Skin of body (tissue), 2 donors: ENCODE data around the gene PHACTR4. TPM values are rescaled to one million over a fixed set of nuclear protein-coding genes. Genes with fewer than 3 reads are reported as not detected.
"Not testable (repeated sequence)": the region's sequence is repeated elsewhere in the genome, so short reads cannot be mapped to it uniquely, and the experiment has no call there.

Experiments
- DNase-seq: peaks from one replicate; lab custom pipeline; 2025; lab: John Stamatoyannopoulos, UW
- total RNA-seq: library from RNA; depleted of rRNA; stranded (reverse); fragments of >200 nt; gene quantifications from one replicate; pipeline ENCODE4 v1.2.3, GENCODE V29; 2014

The PHACTR4 gene
- total RNA-seq, result 17.9 TPM

DNA sequence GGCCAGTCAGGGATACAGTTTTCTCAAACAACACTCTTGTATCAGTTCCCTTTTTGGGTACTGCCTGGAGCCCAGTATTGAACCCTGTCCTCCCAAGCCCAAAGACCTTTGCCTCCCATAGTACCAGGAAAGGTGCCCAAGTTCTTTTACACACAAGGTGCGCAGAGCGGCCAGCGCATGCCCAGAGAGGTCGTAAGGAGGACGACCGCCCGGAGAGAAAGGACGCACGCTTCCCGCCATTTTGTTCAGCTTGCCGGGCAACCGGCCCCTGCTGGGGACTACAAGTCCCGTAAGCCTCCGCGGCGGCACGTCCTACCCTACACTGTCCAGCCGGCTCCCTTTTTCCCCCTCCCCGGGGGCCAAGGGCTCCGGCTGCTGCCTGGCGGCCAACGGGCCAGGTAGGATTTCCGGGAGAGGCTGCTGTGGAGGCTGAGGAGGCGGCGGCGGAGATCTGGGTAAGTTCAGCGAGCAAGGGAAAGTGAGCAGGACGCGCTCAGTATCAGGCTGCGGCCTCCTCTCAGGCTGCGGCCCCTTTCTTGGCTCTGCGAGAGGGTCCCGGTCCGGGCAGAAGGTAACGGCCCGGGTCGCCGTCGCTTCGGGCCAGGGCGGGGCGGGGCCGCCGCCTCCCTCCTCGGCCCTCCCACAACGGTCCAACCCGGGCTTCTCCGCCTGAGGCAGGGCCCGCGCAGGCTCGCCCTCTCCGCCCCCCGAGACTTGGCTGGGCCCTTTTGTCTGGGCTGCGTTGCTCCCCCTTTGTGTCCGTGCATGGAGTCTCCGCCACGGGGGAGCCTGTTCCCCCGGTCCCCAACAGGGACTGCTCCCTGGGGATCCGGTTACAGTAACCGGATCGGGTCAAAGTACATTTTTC, at the start of gene PHACTR4:
PHACTR4 (plus strand) TSS at position 370 of the 868 bp plus-strand sequence. CDS start 37,708 bp downstream, outside the sequence.
- peak; percentile 82 for DNase-seq

DNA sequence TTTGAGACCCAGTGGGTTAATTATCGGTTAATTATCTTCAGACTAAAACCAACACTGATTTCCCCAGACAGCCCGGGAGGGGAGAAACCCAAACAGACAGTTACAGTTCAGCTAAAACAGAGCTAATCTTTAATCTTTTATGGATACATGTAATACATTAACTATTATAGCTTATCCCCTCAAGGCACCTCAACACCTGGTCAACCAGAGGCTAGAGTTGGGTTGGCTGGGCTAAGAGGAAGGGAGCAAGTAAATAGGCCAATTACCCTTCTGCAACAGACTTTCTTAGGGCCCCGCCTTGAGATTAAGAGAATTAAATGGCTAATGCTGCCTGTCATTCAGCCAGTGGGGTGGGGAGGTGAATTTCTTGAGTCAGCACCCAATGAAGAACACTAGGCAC, 47.3 kb upstream of the PHACTR4 start:
- no peak for DNase-seq

DNA sequence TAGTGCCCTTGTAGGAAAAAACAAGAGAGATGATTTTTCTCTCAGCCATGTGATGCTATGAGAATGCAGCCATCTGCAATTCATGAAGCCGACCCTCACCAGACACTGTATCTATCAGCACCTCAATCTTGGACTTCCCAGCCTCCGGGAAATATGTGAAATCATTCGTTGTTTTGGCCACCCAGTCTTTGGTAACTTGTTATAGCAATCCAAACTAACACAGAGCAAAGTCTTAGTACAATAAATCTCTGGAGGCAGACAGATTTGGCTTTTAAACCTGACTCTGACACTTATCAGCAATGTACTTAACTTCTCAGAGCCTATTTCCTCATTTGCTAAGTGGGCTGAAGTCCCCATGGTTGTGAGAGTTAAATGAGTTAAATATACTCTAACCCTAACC, 45.8 kb upstream of the PHACTR4 start:
- DNase-seq, result no peak

GRCh38 chr1:28326515-28326914, 43.0 kb upstream of the PHACTR4 start:
- no peak for DNase-seq

DNA sequence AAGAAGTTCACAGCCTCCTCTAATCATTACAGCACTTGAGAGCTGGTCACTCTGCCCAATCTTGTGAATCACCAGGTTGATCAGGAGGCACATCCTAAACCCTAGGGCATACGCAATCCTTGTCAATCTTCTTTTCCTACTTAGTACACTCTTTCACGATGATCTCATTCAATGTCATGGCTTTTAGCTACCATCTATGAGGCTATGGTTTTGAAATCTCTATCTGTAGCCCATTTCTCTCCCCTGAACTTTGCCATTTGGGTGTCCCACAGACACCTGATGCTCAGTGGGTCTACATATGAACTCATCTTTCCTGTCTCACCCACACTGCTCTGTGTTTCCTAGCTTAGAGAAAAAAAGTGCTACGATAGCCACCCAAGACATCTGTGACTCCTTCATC, 42.6 kb upstream of the PHACTR4 start:
- no peak for DNase-seq

DNA sequence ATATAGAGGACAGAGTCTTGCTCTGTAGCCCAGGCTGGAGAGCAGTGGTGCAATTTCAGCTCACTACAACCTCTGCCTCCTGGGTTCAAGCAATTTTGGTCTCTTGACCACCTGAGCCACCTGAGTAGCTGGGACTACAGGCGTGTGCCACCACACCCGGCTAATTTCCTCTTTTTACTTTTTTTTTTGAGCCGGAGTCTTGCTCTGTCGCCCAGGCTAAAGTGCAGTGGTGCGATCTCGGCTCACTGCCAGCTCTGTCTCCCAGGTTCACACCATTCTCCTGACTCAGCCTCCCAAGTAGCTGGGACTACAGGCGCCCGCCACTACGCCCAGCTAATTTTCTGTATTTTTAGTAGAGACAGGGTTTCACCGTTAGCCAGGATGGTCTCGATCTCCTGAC, 42.1 kb upstream of the PHACTR4 start:
- DNase-seq, result not testable (repeated sequence)

DNA sequence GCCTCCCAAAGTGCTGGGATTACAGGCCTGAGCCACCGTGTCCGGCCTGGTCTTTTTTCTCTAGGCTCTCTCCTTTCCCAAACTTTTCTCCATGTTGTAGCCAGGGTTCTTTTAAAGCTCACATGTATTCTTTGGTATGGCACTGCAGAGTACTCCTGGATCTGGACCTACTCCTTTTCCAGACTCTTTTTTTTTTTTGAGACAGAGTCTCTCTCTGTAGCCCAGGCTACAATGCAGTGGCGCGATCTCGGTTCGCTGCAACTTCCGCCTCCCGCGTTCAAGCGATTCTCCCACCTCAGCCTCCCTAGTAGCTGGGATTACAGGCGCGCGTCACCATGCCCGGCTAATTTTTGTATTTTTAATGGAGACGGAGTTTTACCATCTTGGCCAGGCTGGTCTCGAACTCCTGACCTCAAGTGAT, 41.3 kb upstream of the PHACTR4 start:
- DNase-seq, result no peak

DNA sequence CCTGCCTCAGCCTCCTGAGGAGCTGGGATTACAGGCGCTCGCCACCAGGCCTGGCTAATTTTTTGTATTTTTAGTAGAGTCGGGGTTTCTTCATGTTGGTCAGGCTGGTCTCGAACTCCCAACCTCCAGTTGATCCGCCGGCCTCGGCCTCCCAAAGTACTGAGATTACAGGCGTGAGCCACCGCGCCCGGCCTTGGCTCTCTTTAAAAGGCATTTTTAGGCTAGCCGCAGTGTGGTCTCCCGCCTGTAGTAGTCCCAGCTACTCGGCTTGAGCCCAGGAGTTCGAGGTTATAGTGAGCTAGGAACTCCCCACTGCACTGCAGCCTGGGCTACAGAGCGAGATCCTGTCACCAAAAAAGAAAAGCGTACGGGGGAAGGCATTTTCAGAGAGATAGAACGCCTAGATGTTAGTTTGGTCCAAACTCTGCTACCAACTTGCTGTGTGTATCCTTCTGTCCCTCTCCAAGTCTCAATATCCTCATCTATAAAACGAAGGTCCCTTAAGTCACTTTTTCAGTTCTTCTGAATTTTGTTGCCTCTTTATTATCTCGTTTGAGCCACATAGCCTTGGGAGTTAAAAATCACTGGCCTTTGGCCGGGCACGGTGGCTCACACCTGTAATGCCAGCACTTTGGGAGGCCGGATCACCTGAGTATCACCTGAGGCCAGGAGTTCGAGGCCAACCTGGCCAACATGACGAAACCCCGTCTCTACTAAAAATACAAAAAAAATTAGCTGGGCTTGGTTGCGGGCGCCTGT, 40.0 kb upstream of the PHACTR4 start:
- DNase-seq, result no peak

DNA sequence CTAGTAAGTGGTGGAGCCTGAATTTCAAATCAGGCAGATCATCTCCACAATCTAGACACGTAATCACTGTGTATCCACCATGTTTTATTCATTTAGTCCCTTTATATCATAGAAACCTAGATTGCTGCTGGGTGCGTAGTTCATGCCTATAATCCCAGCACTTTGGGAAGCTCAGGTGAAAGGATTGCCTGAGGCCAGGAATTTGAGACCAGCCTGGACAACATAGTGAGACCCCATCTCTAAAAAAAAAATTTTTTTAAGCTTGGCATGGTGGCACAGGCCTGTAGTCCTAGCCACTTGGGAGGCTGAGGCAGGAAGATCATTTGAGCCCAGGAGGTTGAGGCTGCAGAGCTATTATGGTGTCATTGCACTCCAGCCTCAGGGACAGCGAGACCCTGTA, 30.6 kb upstream of the PHACTR4 start:
- DNase-seq, result no peak

- DNase-seq, result no peak
Measured at GRCh38 chr1:28339551-28339950, 30.0 kb upstream of the PHACTR4 start.

DNA sequence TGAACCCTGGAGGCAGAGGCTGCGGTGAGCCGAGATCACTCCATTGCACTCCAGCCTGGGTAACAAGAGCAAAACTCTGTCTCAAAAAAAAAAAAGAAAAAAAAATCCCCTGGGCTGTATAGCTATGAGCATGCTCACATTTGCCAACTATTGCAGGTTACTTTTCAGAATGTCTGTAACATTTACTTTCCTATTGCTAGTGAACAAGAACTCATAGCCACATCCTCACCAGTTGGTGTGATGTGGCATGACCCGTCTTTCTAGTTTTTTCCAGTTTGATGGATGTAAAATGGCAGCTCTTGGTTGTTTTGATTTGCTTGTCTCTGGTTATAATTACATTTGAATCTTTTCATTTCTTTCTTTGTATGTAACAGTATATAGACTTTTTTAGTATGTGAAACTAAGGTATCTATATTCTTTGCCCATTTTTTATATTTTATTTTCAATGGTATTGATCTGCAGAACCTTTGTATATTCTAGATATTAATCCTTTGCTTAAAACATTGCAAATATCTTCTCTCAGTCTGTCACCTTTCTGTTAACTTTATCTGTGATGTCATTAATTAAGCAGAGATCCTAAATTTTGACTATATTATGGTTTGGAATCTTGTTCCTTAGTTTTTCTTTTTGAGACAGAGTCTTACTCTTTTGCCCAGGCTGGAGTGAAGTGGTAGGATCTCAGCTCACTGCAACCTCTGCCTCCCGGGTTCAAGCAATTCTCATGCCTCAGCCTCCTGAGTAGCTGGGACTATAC, 29.1 kb upstream of the PHACTR4 start:
- no peak for DNase-seq

- no peak for DNase-seq
Measured at GRCh38 chr1:28341591-28341990, 27.9 kb upstream of the PHACTR4 start.

DNA sequence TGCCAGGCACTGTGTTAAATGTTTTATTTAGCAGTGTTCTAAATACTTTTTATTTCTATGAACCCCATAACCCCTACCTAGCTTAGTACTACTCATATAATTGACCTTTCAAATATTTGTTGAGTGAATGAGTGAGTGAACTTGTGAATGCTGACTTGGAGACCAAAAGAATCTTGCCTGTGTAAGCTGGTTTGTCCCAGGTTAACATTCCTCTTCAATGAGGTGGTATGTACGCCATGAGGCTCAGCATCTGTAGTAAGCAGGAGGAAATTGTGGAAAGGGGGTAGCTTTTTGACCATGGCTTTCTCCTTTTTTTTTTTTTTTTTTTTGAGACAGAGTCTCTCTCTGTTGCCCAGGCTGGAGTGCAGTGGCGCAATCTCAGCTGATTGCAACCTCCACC, 26.1 kb upstream of the PHACTR4 start:
- no peak for DNase-seq

DNA sequence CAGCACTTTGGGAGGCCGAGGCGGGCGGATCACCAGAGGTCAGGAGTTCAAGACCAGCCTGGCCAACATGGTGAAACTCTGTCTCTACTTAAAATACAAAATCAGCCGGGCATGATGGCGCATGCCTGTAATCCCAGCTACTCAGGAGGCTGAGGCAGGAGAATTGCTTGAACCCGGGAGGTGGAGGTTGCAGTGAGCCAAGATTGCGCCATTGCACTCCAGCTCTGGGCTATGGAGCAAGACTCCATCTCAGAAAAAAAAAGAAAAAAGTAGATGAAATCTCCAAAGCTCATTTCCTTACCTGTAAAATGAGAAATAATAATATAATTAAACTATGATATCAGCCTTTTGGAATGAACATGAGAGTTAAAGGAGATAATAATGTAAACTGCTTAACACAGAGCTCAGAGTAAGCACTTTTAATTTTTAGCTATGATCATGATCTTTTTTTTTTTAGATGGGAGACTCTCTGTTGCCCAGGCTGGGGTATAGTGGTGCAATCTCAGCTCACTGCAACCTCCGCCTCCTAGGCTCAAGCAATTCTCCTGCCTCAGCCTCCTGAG, 16.2 kb upstream of the PHACTR4 start:
- not testable (repeated sequence) for DNase-seq

- no peak for DNase-seq
Measured at GRCh38 chr1:28354121-28354520, 15.4 kb upstream of the PHACTR4 start.

DNA sequence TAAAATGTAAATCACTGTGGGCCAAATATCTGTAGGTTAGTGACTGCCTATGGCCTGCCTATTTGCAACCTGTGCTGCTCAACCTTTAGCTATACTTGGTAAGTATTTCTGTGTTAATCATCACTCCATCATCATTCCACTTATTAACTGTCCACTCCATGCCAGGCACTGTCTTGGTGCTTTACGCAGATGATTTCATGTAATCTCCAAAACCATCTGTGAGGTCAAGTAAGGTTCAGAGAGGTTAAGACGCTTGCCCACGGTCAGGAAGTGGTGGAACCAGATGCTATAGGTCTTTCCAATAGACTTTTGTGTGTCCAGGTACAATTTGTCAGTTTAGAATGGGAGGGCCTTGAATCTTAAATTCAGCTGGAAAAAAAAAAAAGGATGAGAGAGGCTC, 10.8 kb upstream of the PHACTR4 start:
- DNase-seq, result no peak

GRCh38 chr1:28359592-28360239, 9.8 kb upstream of the PHACTR4 start:
- no peak for DNase-seq

DNA sequence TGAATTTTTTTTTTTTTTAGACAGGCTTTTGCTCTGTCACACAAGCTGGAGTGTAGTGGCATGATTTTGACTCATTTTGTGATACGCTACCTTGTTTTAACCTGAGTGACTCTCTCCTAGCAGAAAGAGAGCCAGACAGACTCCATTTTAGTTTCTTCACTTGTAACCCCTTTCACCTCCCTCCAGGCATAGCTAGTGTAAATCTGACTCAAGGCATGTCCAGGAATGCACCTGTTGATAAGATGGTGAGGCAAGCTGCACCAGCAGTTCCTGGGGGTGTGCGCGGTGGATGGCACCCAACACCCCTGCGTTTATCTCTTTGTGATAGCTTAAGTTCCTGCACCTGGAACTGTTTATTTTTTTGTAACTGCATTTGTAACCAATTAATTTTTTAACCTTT, 4.7 kb upstream of the PHACTR4 start:
- no peak for DNase-seq

GRCh38 chr1:28365864-28366263, 3.7 kb upstream of the PHACTR4 start:
- no peak for DNase-seq

DNA sequence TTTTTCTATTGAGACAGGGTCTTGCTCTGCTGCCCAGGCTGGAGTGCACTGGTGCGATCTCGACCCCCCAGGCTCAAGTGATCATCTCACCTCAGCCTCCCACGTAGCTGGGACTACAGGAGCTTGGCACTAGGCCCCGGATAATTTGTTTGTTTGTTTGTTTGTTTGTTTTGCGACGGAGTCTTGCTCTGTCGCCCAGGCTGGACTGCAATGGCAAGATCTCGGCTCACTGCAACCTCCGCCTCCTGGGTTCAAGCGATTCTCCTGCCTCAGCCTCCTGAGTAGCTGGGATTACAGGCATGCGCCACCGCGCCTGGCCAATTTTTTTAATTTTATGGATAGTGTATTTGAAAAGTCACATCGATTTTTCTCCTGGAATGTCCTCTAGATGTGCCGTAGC, 932 bp upstream of the PHACTR4 start:
- DNase-seq, result not testable (repeated sequence)
